HG03097 (cell line): ENCODE measurements around the gene RAP2A.

Source experiments
- ATAC-seq: cut with Tn5 transposase; IDR thresholded peaks from one replicate; pipeline ENCODE4 v1.9.1; 2021; ENCODE audit not compliant: unreplicated experiment, low FRiP score

Gene RAP2A

DNA sequence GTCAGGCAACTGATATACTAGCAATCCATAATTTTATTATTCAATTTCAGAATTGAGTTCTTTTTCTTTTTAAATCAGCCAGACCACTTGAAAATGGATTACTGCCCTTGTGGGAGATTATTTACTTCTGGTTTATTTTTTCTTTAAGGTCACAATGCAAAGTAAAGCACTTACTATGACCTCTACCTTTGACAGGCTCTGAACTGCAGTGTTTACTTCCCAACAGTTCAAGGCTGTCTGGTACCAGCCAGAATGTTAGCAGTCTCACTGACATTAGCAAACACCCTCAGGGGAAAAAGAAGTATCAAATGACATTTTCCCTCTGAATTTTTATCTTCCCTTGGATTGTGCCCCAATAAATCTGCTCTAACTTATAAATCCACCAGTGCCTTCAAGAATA lies 57.5 kb downstream of the RAP2A start:
- no peak for ATAC-seq

DNA sequence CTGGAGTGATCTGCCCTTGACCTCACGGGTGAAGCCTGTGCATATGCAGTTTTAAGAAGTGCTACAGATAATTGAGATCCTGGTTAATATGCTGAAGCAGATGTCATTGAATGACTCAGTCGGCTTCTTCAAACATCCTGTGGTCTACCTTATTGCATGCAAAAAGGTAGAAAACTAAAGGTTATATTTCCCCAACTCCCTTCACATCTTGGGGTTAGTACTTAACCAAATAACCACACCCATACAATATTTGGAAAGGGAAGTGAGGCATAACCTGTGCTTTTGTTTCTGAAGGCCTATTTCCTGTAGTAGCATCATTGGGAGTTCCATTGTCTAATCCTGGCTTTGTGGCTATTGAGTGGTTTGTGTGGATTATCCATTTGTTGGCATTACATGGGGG lies 58.3 kb downstream of the RAP2A start:
- no peak for ATAC-seq

DNA sequence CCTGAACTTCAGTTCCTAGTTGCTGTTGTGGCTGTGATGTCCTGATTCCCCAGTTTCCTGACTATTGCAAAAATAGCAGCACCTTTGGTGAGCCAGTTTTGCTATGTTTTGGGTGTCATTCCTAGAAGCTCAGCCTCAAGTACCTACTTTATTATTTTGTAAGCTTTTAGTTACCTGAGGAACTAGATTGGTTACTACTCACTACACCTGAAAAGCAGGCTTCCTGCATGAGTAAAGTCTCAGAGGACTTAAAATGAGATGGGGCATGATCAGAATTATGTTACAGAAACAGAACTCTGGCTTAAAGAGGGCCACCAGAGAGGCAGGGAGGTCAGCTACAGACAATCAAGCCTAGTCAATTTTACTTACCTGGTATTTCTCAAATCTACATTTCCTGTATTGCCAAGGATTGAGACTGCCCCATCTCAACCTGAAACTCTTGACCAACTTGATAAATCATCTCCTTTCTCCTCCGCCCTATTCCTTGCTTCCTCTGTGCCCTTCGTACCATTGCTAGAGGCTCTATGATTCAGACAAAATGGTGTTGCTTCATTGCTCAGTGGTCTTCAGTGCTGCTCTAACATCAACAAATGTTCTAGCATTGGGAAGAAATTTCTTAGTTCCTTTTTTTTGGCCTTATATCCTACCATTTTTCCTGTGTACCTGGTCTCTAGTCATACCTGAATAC lies 58.9 kb downstream of the RAP2A start:
- ATAC-seq, result no peak

DNA sequence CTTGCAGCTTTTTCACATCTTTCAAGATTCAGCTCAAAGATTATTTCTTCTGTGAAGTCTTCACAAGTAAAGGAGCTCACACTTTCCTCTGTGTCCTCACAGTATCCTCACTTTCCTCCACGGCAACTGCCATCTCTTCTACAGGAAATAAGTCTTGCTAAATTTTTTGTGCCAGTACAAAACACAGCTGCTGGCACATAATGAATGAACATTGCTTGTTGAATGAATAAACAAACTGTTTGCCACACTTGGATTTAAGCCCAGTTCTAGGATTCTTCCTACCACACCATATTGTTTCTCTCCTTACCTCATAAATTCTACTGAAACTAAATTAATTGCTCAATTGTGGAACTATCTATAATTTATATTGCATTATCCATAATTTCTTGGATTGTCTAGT lies 59.5 kb downstream of the RAP2A start:
- no peak for ATAC-seq

DNA sequence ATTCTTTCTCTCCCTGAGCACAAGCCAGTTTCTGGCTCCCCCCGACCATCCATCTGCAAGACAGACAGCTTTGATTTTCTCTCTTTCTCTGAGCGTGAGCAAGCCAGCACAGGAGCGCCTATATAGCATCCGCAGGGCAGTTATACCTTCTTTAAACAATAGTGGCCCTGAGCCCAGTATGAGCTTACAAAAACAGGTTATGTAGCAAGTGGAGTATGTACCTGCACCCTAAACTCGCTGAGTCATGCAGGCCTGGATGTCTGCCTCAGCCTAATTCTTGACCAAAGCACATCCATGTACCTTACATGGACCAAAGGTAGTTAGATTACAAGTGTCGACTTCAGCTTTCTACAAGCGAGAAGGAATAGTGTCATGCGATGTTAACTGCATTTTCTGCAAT lies 61.7 kb downstream of the RAP2A start:
- no peak for ATAC-seq

DNA sequence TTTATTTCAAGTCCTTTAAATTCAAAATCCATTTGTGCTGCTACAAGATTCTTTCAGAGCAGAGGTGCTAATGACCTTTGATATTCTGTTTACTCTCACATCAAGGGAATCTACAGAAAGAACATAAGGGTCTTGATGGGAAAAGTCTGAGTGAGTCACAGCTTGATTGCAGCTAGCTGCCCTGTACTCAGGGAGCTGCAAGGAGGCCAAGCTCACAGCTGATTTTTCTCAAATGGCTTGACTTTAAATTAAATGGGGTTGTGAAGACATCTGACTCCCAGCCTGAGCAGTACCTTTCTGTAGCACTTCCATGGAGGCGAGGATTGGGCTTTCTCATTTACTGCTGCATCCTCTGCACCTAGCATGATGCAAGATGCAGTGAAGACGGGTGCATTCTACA lies 62.5 kb downstream of the RAP2A start:
- ATAC-seq, result no peak

DNA sequence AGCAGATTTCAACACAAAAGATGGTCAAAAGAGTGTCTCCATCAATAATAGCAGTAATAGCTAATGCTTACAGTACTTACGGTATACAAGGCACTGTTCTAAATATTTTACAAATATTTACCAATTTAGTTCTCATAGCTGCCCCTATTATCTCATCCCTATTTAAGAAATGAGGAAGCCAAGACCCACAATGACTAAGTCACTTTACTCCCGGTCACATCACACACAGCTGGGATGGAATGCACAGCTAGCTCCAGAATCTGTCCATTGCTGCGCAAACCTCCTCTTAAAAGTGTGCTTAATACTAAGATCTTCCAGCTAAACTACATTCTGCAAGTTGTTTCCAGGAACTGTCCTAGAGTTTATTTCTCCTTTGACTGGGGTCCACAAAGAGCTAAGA lies 63.4 kb downstream of the RAP2A start:
- ATAC-seq, result no peak

DNA sequence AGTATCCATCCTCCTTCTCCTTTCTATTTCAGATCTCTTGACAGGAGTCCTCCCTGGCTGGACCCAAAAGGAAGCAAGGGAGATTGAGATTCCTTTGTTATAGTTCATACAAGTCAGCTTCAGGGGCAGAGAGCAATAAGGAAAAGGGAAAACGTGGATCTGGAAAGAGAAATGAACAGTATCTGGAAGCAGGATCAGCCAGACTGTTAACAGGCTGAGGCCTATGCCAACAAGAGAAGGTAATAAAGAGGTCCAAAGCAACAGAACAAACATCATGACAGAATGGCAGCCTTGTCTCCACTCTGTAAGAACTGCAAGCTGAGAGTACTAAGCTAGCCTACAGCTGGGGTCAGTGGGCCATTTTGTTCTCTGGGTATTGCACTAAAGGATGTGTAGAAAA lies 64.5 kb downstream of the RAP2A start:
- ATAC-seq, result no peak

DNA sequence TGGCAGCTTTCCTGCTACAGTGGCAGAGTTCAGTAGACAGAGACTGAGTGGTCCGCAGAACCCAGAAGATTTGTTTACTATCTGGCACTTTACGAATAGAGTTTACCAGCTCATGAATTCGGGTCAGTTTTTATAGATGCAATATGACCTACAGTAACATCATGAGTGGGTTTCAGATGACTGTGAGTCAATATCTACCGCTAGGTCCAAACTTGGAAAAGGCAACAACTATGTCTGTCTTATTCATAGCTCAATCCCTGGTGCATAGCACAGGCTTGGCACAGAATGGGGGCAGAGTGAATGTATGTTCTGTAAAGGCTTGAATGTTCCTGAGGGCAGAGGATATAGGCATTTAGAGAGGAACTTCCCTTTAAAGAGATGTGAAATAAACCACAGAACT lies 65.2 kb downstream of the RAP2A start:
- ATAC-seq, result no peak

DNA sequence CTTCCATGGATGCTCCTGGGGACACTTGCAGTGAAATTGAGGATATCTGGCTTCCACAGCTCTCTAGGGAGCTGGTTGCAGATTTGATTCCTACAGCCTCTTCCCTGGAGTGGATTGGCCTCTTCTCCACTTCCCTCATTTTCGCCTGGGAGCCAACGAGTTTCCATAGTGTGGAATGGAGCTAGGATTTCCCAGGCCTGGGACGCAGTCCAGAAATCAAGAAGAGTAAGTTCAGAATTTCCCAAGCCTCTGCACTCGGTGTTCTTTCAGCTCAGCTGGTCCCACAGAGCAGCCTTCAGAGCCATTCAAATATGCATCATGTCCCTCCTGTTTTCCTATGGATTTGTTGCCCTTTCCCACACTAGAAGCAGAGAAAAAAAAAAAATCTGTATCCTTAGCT lies 68.2 kb downstream of the RAP2A start:
- ATAC-seq, result no peak

DNA sequence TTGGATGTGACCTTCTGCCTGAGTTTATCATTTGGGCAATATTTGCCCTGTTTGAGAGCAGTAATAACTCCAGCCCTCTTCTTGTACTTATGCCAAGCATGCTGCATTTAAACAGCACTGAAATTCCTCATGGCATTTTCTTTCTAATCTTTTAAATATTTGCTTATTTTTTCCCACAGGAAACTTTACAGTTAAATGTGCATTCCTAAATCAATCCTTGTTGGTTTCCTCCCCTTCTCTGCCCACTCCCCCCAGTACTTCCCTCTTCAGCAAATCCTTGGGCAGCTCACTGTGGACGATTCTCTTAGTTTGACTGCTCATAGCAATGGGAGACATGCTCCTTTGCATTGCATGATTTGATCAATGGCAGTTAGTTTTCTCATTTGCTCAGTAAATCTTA lies 68.7 kb downstream of the RAP2A start:
- ATAC-seq, result no peak

DNA sequence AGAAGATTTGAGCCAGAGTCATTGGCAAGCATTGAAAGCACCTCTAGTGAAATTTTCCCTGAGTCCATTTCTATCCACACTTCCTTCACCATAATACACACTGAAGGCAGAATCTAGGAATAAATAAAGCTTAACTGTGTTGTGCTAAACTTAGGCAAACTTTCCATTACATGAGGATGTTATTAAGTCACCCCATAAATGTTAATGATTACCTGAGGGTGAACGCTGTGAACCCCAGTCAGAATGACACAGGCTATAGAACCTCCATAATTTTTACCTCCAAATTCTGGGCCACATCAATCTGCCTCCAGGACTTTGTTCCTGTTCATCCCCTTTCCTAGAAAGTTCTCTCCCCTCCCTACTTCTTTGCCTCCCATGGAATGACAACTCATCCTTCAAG lies 71.0 kb downstream of the RAP2A start:
- ATAC-seq, result no peak

DNA sequence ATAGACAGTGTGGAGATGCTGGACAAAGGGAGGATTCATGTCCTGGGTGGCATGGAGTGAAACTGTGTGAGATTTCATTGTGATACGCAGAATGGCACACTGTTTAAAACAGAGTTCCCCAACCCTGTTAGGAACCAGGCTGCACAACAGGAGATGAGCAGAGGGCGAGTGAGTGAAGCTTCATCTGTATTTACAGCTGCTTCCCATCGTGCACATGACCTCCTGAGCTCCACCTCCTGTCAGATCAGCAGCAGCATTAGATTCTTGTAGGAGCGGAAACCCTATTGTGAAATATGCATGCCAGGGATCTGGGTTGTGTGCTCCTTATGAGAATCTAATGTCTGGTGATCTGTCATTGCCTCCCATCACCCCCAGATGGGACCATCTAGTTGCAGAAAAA lies 72.5 kb downstream of the RAP2A start:
- no peak for ATAC-seq

DNA sequence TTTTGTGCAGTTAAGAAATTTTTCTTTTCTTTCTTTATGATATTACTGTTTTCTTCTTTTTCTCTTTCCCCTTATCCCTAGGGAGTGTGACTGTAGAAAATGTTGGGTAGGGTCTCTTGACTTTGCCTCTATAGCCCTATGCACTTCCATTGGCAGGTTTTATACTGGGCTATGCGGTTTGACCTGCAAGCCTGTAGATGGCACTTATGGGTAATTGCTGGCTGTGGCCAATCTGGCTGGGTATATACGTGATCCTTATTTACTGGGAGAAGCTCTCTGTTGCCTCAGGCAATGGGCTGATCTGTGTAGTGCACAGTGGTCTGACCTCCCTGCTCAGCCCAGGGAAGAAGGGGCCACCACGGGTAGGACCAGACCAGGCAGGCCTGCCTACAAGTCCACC lies 78.8 kb downstream of the RAP2A start:
- no peak for ATAC-seq

DNA sequence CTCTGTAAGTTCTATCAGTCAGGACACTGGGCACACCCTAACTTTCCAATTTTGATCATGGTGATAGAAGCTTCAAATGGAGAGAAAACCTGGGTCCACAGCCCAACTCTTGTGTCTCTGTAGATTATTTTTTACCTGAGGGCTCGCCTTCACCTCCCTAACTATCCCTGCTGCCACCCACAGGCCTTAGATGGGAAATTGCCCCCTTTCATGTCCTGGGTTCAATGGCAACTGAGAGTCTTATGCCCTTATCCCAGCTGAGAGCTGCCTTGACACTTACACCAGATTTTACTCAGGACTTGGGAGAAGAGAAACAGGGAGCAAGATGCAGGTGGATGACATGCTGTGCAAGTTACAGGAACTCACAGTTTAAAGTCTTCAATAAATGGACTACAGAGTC lies 81.7 kb downstream of the RAP2A start:
- ATAC-seq, result no peak

DNA sequence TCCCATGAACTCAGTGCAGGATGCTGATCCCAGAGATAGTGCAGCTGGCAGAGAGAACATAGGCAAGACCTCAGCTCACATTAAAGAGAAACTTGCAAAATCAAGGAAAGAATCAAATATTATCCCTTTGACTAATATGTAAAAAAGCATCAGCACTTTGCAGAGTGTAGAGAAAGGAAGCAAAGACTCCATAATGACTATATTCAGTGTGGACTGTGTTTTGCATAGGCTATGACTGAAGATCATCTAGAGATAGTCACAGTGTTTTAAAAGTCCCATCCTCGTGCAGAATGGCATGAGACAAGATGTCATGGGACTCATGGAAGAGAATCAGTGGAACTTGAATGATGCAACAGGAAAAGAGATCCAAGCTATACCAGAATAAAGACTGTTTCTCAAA lies 84.0 kb downstream of the RAP2A start:
- ATAC-seq, result no peak
